Ascending aorta (tissue), 2 donors: ENCODE data around the gene RFC4. TPM values are rescaled to one million over a fixed set of nuclear protein-coding genes. Genes with fewer than 3 reads are reported as not detected.
"Not testable (repeated sequence)": the region's sequence is repeated elsewhere in the genome, so short reads cannot be mapped to it uniquely, and the experiment has no call there.

Experiments used
- DNase-seq, 2 donors: peaks; one replicate each; pipeline ENCODE4 v3.0.0-alpha.2; 2019; ENCODE audit warnings: low spot score in 2 of 2
- H3K27ac ChIP-seq, 2 donors: fragments of 200-600 bp; sonication (generic); one replicate each; pipeline ENCODE4 v1.5.1; 2016 to 2017; ENCODE audit warnings: mild to moderate bottlenecking in 1 of 2
- H3K27me3 ChIP-seq: fragments of 200-600 bp; sonication (generic); one replicate; pipeline ENCODE4 v1.5.1; 2017
- H3K36me3 ChIP-seq, 2 donors: fragments of 200-600 bp; sonication (generic); one replicate each; pipeline ENCODE4 v1.5.1; 2016
- H3K4me1 ChIP-seq, 2 donors: fragments of 200-600 bp; sonication (generic); one replicate each; pipeline ENCODE4 v1.5.1; 2016 to 2017; ENCODE audit warnings: mild to moderate bottlenecking in 1 of 2
- H3K4me3 ChIP-seq, 2 donors: fragments of 200-600 bp; sonication (generic); one replicate each; pipeline ENCODE4 v1.5.1; 2016 to 2017; ENCODE audit warnings: mild to moderate bottlenecking in 1 of 2
- H3K9me3 ChIP-seq, 2 donors: fragments of 200-600 bp; sonication (generic); one replicate each; pipeline ENCODE4 v1.5.1; 2016
- CTCF ChIP-seq, 3 experiments: fragments of 200-600 bp in 2 of 3; fragments of 450-650 bp in 1 of 3; sonication (generic) in 2 of 3; IDR thresholded peaks; one replicate each; pipeline ENCODE4 v1.5.1; 2016 to 2019; ENCODE audit warnings: antibody characterized with exemption in 3 of 3, mild to moderate bottlenecking in 1 of 3, moderate library complexity in 1 of 3
- intact Hi-C: fragments of 100-400 bp; cut with DNase I; formaldehyde crosslinking; loops from one replicate; pipeline ENCODE4 v1.15.1; 2023
- total RNA-seq: library from RNA; depleted of rRNA; stranded (reverse); fragments of >200 nt; gene quantifications from one replicate; pipeline ENCODE4 v1.1.0, GENCODE V29; 2016

Gene RFC4
- total RNA-seq, 1 donor from 2014 or later, result 23.8 TPM

- DNase-seq, result no peak
- no peak for TF ChIP-seq CTCF (IDR thresholded peaks at IDR 0.05)
- intact Hi-C loops, result no loop called here
- no peaks in the 10 kb centered on the region for H3K27me3 ChIP-seq
- no peaks in the 10 kb centered on the region for H3K4me1 ChIP-seq
- no peaks in the 10 kb centered on the region for H3K36me3 ChIP-seq
- H3K27ac ChIP-seq, result no peak overlapping the region
- no peaks in the 10 kb centered on the region for H3K9me3 ChIP-seq
- H3K4me3 ChIP-seq, result no peak overlapping the region
Observed at GRCh38 chr3:186818956-186819355, 12.7 kb upstream of the RFC4 start.

DNA sequence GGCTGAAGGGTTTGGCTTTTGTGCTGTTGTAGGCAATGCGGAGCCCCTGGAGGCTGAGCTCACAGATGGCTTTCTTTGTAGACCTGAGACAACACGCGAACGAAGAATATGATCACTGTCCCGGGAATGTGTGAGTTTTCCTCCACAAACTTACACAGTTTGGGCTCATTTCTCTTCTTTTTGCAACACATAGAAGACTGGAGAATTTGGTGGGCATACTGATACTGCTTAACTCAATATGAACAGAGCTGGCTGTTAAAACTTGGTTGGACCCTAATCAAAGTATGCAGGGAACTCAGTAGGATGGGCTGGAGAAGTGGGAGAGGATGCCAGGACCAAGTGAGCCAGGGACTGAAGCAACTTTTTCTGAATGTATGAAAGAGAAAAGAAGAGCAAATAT lies 12.2 kb upstream of the RFC4 start:
- Histone ChIP-seq H3K4me3 (no peak overlapping the region), H3K36me3 (no peaks in the 10 kb centered on the region), H3K9me3 (no peaks in the 10 kb centered on the region), H3K27me3 (no peaks in the 10 kb centered on the region), H3K4me1 (no peaks in the 10 kb centered on the region), H3K27ac (no peak overlapping the region)
- TF ChIP-seq CTCF (IDR thresholded peaks at IDR 0.05), result no peak
- DNase-seq, result no peak
- intact Hi-C loops, result no loop called here

- no peak for TF ChIP-seq CTCF (IDR thresholded peaks at IDR 0.05)
- H3K27ac ChIP-seq, result no peak overlapping the region
- H3K9me3 ChIP-seq, result no peaks in the 10 kb centered on the region
- DNase-seq, result no peak
- H3K27me3 ChIP-seq, result no peaks in the 10 kb centered on the region
- no peak overlapping the region for H3K4me3 ChIP-seq
- intact Hi-C loops, result no loop called here
- H3K4me1 ChIP-seq, result no peaks in the 10 kb centered on the region
- H3K36me3 ChIP-seq, result no peaks in the 10 kb centered on the region
Observed at GRCh38 chr3:186815435-186815834, 9.2 kb upstream of the RFC4 start.

DNA sequence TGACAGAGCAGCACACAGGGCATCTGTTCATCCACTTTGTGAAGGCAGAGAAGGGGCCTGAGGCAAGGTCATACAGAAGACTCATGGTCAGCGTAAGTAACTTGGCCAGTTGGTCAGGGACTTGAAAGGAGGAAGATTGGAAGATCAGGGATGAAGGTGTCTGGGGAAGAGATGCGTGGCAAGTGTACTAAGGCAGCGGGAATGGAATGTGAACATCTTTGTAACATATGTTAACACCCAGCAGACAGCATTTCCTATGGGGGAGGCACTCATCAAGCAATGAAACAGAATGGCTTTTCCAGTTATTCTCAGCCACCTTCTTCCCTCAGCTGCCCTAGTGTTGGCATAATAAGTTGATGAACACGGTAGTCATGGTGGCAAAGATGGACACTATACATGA lies 7.8 kb upstream of the RFC4 start:
- DNase-seq, result no peak
- no peak for TF ChIP-seq CTCF (IDR thresholded peaks at IDR 0.05)
- Histone ChIP-seq H3K27ac (no peak overlapping the region), H3K9me3 (no peaks in the 10 kb centered on the region), H3K36me3 (no peaks in the 10 kb centered on the region), H3K4me3 (no peak overlapping the region), H3K27me3 (no peaks in the 10 kb centered on the region), H3K4me1 (no peaks in the 10 kb centered on the region)
- intact Hi-C loops, result no loop called here

- intact Hi-C loops, DNase-seq, H3K27me3 ChIP-seq, H3K27ac ChIP-seq, H3K4me1 ChIP-seq, H3K4me3 ChIP-seq, H3K36me3 ChIP-seq, H3K9me3 ChIP-seq: not testable (repeated sequence)
Observed at GRCh38 chr3:186811313-186811712, 5.0 kb upstream of the RFC4 start.

DNA sequence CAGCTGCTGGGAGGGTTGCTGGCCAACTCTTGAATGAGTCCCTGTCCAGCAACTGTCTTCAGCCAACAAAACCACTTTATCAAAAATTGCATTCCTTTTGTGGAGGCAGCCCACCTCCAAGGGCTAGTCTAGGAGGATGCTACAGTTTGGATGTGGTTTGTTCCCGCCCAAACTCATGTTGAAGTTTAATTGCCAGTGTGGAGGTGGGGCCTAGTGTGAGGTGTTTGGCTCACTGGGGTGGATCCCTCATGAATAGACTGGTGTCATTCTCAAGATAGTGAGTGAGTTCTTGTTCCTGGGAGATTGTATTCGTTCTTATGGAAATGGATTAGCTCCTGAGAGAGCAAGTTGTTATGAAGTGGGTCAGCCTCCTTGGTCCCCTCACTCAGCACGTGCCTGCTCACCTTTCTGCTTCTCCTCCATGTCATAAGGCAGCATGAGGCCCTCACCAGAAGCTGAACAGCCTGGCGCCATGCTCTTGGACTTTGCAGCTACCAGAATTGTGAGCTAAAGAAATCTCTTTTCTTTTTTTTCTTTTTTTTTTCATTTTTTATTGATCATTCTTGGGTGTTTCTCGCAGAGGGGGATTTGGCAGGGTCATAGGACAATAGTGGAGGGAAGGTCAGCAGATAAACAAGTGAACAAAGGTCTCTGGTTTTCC lies 4.2 kb upstream of the RFC4 start:
- no peaks in the 10 kb centered on the region for H3K27me3 ChIP-seq
- H3K4me1 ChIP-seq, result peaks cover 5 to 6% of the 10 kb centered on the region in 2 donors
- no peaks in the 10 kb centered on the region for H3K36me3 ChIP-seq
- no peak overlapping the region for H3K27ac ChIP-seq
- TF ChIP-seq CTCF (IDR thresholded peaks at IDR 0.05), result no peak
- H3K9me3 ChIP-seq, result no peaks in the 10 kb centered on the region
- intact Hi-C loops, result no loop called here
- no peak overlapping the region for H3K4me3 ChIP-seq
- DNase-seq, result no peak
